CD14-positive monocyte (primary cell): ENCODE data around the gene NOP56. TPM values are rescaled to one million over a fixed set of nuclear protein-coding genes. Genes with fewer than 3 reads are reported as not detected.
"Not testable (repeated sequence)": the region's sequence is repeated elsewhere in the genome, so short reads cannot be mapped to it uniquely, and the experiment has no call there.

Experiments
- DNase-seq, 3 donors: peaks; one replicate each; pipeline ENCODE4 v3.0.0-alpha.2; 2011 to 2022
- H2AFZ ChIP-seq: 2 replicates; pipeline ENCODE4 v1.6.0; 2012; ENCODE audit warnings: mild to moderate bottlenecking, low read depth, low read length, inconsistent platforms; ENCODE audit not compliant: insufficient read depth, poor library complexity, severe bottlenecking
- H3K27ac ChIP-seq, 2 donors: 1 replicate in 1 of 2; 2 replicates in 1 of 2; pipeline ENCODE4 v1.5.1; 2012 to 2013; ENCODE audit warnings: low read length in 2 of 2, control low read depth in 1 of 2, inconsistent platforms in 1 of 2, low read depth in 1 of 2, mild to moderate bottlenecking in 1 of 2
- H3K27me3 ChIP-seq, 2 donors: one replicate each; pipeline versions ENCODE4 v1.6.0 to v1.6.1; 2011 to 2013; ENCODE audit warnings: low read length in 2 of 2; ENCODE audit not compliant: control insufficient read depth in 2 of 2, insufficient read depth in 2 of 2
- H3K36me3 ChIP-seq, 2 donors: replicated peaks in 1 of 2; 1 replicate in 1 of 2; 2 replicates in 1 of 2; pipeline versions ENCODE4 v1.5.1 to v1.6.1; 2012 to 2013; ENCODE audit warnings: low read length in 2 of 2, control low read depth in 1 of 2, inconsistent platforms in 1 of 2, mild to moderate bottlenecking in 1 of 2; ENCODE audit not compliant: insufficient read depth in 2 of 2, control insufficient read depth in 1 of 2
- H3K4me1 ChIP-seq, 2 donors: 1 replicate in 1 of 2; 2 replicates in 1 of 2; pipeline versions ENCODE4 v1.5.1 to v1.6.1; 2012 to 2013; ENCODE audit warnings: low read length in 2 of 2, control low read depth in 1 of 2, inconsistent platforms in 1 of 2, mild to moderate bottlenecking in 1 of 2, moderate library complexity in 1 of 2; ENCODE audit not compliant: insufficient read depth in 2 of 2, control insufficient read depth in 1 of 2
- H3K4me2 ChIP-seq: replicated peaks from 2 replicates; pipeline ENCODE3; 2012; ENCODE audit warnings: low read length, moderate library complexity, mild to moderate bottlenecking; ENCODE audit not compliant: poor library complexity, severe bottlenecking; ENCODE audit errors: extremely low read depth
- H3K4me3 ChIP-seq, 3 experiments: fragments of 200-600 bp in 1 of 3; sonication (generic) in 1 of 3; replicated peaks in 1 of 3; 1 replicate in 2 of 3; 2 replicates in 1 of 3; pipeline ENCODE4 v1.5.1; 2011 to 2013; ENCODE audit warnings: low read length in 3 of 3, mild to moderate bottlenecking in 3 of 3, control low read depth in 2 of 3, low read depth in 2 of 3, inconsistent platforms in 1 of 3, moderate library complexity in 1 of 3
- H3K79me2 ChIP-seq: 2 replicates; pipeline ENCODE4 v1.6.0; 2012; ENCODE audit warnings: mild to moderate bottlenecking, control low read depth, inconsistent platforms, low read length, moderate library complexity; ENCODE audit not compliant: insufficient read depth
- H3K9ac ChIP-seq: 2 replicates; pipeline ENCODE4 v1.6.0; 2017; ENCODE audit warnings: low read length, mild to moderate bottlenecking; ENCODE audit not compliant: insufficient read depth, poor library complexity, severe bottlenecking
- H3K9me3 ChIP-seq, 2 donors: replicated peaks in 1 of 2; 1 replicate in 1 of 2; 2 replicates in 1 of 2; pipeline versions ENCODE4 v1.5.1 to v1.6.1; 2012 to 2013; ENCODE audit warnings: low read length in 2 of 2, control low read depth in 1 of 2; ENCODE audit not compliant: control insufficient read depth in 1 of 2, insufficient read depth in 1 of 2
- H4K20me1 ChIP-seq: 2 replicates; pipeline ENCODE4 v1.6.0; 2012; ENCODE audit warnings: mild to moderate bottlenecking, low read length, control low read depth, moderate library complexity; ENCODE audit not compliant: insufficient read depth
- H3K27ac Mint-ChIP-seq, 7 donors: one replicate each; pipeline ENCODE4 v1.8.0; 2020; ENCODE audit warnings: mild to moderate bottlenecking in 7 of 7, mixed read lengths in 7 of 7, moderate library complexity in 6 of 7, inconsistent platforms in 2 of 7
- H3K27me3 Mint-ChIP-seq, 3 donors: one replicate each; pipeline ENCODE4 v1.8.0; 2021 to 2022; ENCODE audit warnings: low read depth in 3 of 3, mild to moderate bottlenecking in 3 of 3, mixed read lengths in 3 of 3, moderate library complexity in 3 of 3, inconsistent platforms in 1 of 3
- H3K36me3 Mint-ChIP-seq, 2 donors: one replicate each; pipeline ENCODE4 v1.8.0; 2020; ENCODE audit warnings: mixed read lengths in 2 of 2, inconsistent platforms in 1 of 2, mild to moderate bottlenecking in 1 of 2
- H3K4me1 Mint-ChIP-seq: one replicate; pipeline ENCODE4 v1.8.0; 2020; ENCODE audit warnings: mild to moderate bottlenecking, mixed read lengths
- H3K4me3 Mint-ChIP-seq, 2 donors: one replicate each; pipeline ENCODE4 v1.8.0; 2020; ENCODE audit warnings: mild to moderate bottlenecking in 2 of 2, mixed read lengths in 2 of 2, moderate library complexity in 1 of 2
- H3K9me3 Mint-ChIP-seq, 7 donors: one replicate each; pipeline ENCODE4 v1.8.0; 2020 to 2022; ENCODE audit warnings: mixed read lengths in 7 of 7, mild to moderate bottlenecking in 6 of 7, moderate library complexity in 6 of 7, inconsistent platforms in 2 of 7
- WGBS: methylation state at CpG from one replicate; pipeline ENCODE4 v1.1.5; 2013; ENCODE audit warnings: missing lambda C conversion rate; ENCODE audit not compliant: insufficient coverage; 5-methylcytosine and 5-hydroxymethylcytosine counted together
- intact Hi-C, 2 donors: fragments of 100-400 bp; cut with micrococcal nuclease; formaldehyde crosslinking; loops; one replicate each; pipeline versions ENCODE4 v1.15.0 to v1.15.1; 2023
- polyA plus RNA-seq, 3 donors: library from polyadenylated mRNA; depleted of rRNA in 1 of 3; unstranded in 2 of 3; stranded (reverse) in 1 of 3; fragments of 300-500 nt in 2 of 3; fragments of >200 nt in 1 of 3; fragmentation: Illumina TruSeq in 2 of 3; gene quantifications; 1 replicate in 2 of 3; 2 replicates in 1 of 3; pipeline ENCODE4 v1.2.3, GENCODE V29; 2012 to 2021
- TF ChIP-seq, protein P1 (sequence below): fragments of 200-600 bp; IDR thresholded peaks from one replicate; pipeline ENCODE4 v1.8.0; 2022; ENCODE audit warnings: antibody characterized with exemption, mild to moderate bottlenecking

The NOP56 gene
- polyA plus RNA-seq, 3 donors: 27.3 to 102 (median 33.1) TPM

DNA sequence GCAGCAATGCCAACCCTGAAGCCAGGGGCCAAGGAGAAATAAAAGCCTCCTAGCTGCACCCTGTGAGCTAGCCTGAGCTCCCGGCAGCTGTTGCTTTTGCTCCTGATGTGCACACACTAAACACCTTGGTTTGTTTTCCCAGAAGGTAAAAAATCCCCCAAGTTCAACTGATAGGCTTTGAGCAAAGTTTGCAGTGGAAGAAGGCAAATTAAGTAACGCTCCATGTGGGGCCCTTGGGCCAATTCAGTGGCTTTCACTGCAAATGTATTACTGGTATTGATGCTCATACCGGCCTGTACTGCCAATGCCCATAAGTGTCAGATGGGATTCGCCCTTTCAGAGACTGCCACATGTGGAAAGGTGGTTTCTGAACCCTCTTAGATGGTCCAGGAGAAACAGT lies 21.0 kb downstream of the NOP56 start:
- no peak overlapping the region for H3K27ac ChIP-seq
- no peaks in the 10 kb centered on the region for H3K9me3 ChIP-seq
- peak overlapping the region in 1 of 7 donors; percentile 50 for H3K27ac Mint-ChIP-seq
- no peak overlapping the region for H2AFZ ChIP-seq
- H3K4me1 Mint-ChIP-seq: no peaks in the 10 kb centered on the region
- no peak overlapping the region for H3K4me2 ChIP-seq
- H3K4me3 ChIP-seq: no peak overlapping the region
- no peak for DNase-seq
- intact Hi-C loops: no loop called here
- no peaks in the 10 kb centered on the region for H3K36me3 Mint-ChIP-seq
- no peaks in the 10 kb centered on the region for H3K27me3 ChIP-seq
- no peaks in the 10 kb centered on the region for H3K36me3 ChIP-seq
- H3K9me3 Mint-ChIP-seq: no peaks in the 10 kb centered on the region
- H3K27me3 Mint-ChIP-seq: peaks cover 4 to 18% (median 6%) of the 10 kb centered on the region in 3 donors
- TF ChIP-seq, protein P1, sequence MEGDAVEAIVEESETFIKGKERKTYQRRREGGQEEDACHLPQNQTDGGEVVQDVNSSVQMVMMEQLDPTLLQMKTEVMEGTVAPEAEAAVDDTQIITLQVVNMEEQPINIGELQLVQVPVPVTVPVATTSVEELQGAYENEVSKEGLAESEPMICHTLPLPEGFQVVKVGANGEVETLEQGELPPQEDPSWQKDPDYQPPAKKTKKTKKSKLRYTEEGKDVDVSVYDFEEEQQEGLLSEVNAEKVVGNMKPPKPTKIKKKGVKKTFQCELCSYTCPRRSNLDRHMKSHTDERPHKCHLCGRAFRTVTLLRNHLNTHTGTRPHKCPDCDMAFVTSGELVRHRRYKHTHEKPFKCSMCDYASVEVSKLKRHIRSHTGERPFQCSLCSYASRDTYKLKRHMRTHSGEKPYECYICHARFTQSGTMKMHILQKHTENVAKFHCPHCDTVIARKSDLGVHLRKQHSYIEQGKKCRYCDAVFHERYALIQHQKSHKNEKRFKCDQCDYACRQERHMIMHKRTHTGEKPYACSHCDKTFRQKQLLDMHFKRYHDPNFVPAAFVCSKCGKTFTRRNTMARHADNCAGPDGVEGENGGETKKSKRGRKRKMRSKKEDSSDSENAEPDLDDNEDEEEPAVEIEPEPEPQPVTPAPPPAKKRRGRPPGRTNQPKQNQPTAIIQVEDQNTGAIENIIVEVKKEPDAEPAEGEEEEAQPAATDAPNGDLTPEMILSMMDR: no peak
- no peaks in the 10 kb centered on the region for H4K20me1 ChIP-seq
- H3K4me1 ChIP-seq: no peaks in the 10 kb centered on the region
- 84% methylated on average over 4 of the region's 4 CpGs for WGBS
- no peak overlapping the region for H3K9ac ChIP-seq
- no peaks in the 10 kb centered on the region for H3K79me2 ChIP-seq
- H3K4me3 Mint-ChIP-seq: no peak overlapping the region

DNA sequence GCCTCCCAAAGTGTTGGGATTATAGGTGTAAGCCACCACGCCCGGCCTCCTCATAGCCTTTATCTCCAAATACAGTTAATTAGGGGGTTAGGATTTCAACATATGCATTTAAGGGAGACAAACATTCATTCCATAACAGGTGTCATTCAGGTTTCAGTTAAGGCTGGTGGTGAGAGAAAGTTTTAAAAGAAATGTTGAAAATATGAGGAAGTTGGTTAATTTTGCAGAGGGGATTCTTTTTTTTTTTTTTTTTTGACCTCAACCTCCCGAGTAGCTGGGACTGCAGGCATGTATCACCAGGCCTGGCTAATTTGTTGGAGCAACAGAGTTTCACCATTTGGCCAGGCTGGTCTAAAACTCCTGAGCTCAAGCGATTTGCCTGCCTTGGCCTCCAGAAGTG lies 27.6 kb downstream of the NOP56 start:
- intact Hi-C loops: loop anchor here in 1 of 2 donors (10.0 kb wide), 1 partner anchor 315 kb away; no protein-coding TSS in a partner anchor
- peaks cover 8 to 12% of the 10 kb centered on the region in 2 donors for H3K9me3 ChIP-seq
- H3K4me1 ChIP-seq: peaks cover 3 to 5% of the 10 kb centered on the region in 2 donors
- H3K79me2 ChIP-seq: no peaks in the 10 kb centered on the region
- H4K20me1 ChIP-seq: no peaks in the 10 kb centered on the region
- no peak overlapping the region for H3K4me3 ChIP-seq
- no peak overlapping the region for H2AFZ ChIP-seq
- no peaks in the 10 kb centered on the region for H3K36me3 ChIP-seq
- no peak overlapping the region for H3K9ac ChIP-seq
- peaks cover 6 to 17% (median 7%) of the 10 kb centered on the region in 7 donors for H3K9me3 Mint-ChIP-seq
- no peak overlapping the region for H3K27ac ChIP-seq
- H3K4me2 ChIP-seq: no peak overlapping the region
- H3K27me3 Mint-ChIP-seq: peaks cover 0 to 7% (median 2%) of the 10 kb centered on the region in 3 donors
- peaks cover 2% of the 10 kb centered on the region for H3K4me1 Mint-ChIP-seq
- WGBS: 50% methylated on average over 2 of the region's 4 CpGs
- no peaks in the 10 kb centered on the region for H3K36me3 Mint-ChIP-seq
- H3K4me3 Mint-ChIP-seq: no peak overlapping the region
- no peak overlapping the region for H3K27ac Mint-ChIP-seq
- TF ChIP-seq, protein P1: no peak
- H3K27me3 ChIP-seq: no peaks in the 10 kb centered on the region
- DNase-seq: no peak

DNA sequence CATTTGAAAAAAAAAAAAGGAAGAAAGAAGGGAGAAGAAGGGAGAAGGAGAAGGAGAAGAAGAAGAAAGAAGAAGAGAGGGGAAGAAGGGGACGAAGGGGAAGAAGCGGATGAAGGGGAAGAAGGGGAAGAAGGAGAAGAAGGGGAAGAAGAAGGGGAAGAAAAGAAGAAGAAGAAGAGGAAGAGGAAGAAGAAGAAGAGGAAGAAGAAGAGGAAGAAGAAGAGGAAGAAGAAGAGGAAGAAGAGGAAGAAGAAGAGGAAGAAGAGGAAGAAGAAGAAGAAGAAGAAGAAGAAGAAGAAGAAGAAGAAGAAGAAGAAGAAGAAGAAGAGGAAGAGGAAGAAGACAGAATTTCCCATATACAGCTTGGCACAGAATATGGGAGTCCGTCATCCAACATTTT lies 29.6 kb downstream of the NOP56 start:
- peaks cover 8 to 12% of the 10 kb centered on the region in 2 donors for H3K9me3 ChIP-seq
- not testable (repeated sequence) for H3K36me3 Mint-ChIP-seq, DNase-seq, H3K79me2 ChIP-seq, H3K36me3 ChIP-seq, H3K4me2 ChIP-seq, H3K9ac ChIP-seq, H3K27me3 ChIP-seq, H2AFZ ChIP-seq, H4K20me1 ChIP-seq, H3K4me3 Mint-ChIP-seq, H3K4me3 ChIP-seq, H3K4me1 Mint-ChIP-seq
- H3K27ac ChIP-seq: peak overlapping the region in 1 of 2 donors; percentile 51
- peaks cover 6 to 14% (median 7%) of the 10 kb centered on the region in 3 donors for H3K27me3 Mint-ChIP-seq
- intact Hi-C loops: loop anchor here in 1 of 2 donors (10.0 kb wide), 1 partner anchor 313 kb away; no protein-coding TSS in a partner anchor
- peaks cover 6 to 17% (median 7%) of the 10 kb centered on the region in 7 donors for H3K9me3 Mint-ChIP-seq
- peaks cover 6 to 11% of the 10 kb centered on the region in 2 donors for H3K4me1 ChIP-seq
- 26% methylated on average over 2 of the region's 3 CpGs for WGBS
- peak overlapping the region in 5 of 7 donors; percentile 30 to 82 (median 77) for H3K27ac Mint-ChIP-seq
